ENCODE measurements around the gene ARHGEF39. TPM values are rescaled to one million over a fixed set of nuclear protein-coding genes. Genes with fewer than 3 reads are reported as not detected.
A peak's percentile ranks its signal among the peaks of the same experiment; 100 is the strongest.

The ARHGEF39 gene
- total RNA-seq, 4 donors from 2014 or later = 1.6 to 7.4 (median 5.8) TPM

GRCh38 chr9:35611230-35611797 lies 53.7 kb downstream of the ARHGEF39 start:
- in situ Hi-C loops (cut with MboI; ENCODE audit: low pct_ligation_motif_present in 1 of 4, low pct_unique_long_range_greater_than_20kb in 1 of 4, low sequenced_read_pairs in 3 of 4) (no loop called here), intact Hi-C loops (cut with DNase I; ENCODE audit: low total_unique reads) (no loop called here)
- 19 to 83% methylated on average over 1 to 8 of the region's 8 CpGs for WGBS, 2 donors (ENCODE audit: low coverage in 1 of 2)
- H3K27ac ChIP-seq = no peak overlapping the region
- H3K27me3 ChIP-seq = no peaks in the 10 kb centered on the region
- no peak overlapping the region for H3K4me3 ChIP-seq
- H3K9me3 ChIP-seq = no peaks in the 10 kb centered on the region
- peaks cover 0 to 14% (median 7%) of the 10 kb centered on the region in 4 donors for H3K36me3 ChIP-seq
- TF ChIP-seq CTCF (IDR thresholded peaks at IDR 0.05) (peak; percentile 54 to 68 (median 58)), EP300 (IDR thresholded peaks at IDR 0.05; ENCODE audit: low read depth) (no peak)
- DNase-seq = peak; percentile 45
- peaks cover 5 to 11% (median 7%) of the 10 kb centered on the region in 4 donors for H3K4me1 ChIP-seq

- H3K27me3 ChIP-seq = no peaks in the 10 kb centered on the region
- peaks cover 10 to 17% (median 12%) of the 10 kb centered on the region in 4 donors for H3K4me1 ChIP-seq
- H3K36me3 ChIP-seq = peaks cover 0 to 14% (median 7%) of the 10 kb centered on the region in 4 donors
- in situ Hi-C loops (cut with MboI; ENCODE audit: low pct_ligation_motif_present in 1 of 4, low pct_unique_long_range_greater_than_20kb in 1 of 4, low sequenced_read_pairs in 3 of 4) = no loop called here
- no peak for DNase-seq
- 86 to 89% methylated on average over 3 to 13 of the region's 13 CpGs for WGBS, 2 donors (ENCODE audit: low coverage in 1 of 2)
- no peak overlapping the region for H3K4me3 ChIP-seq
- intact Hi-C loops (cut with DNase I; ENCODE audit: low total_unique reads) = no loop called here
- no peaks in the 10 kb centered on the region for H3K9me3 ChIP-seq
- TF ChIP-seq CTCF (IDR thresholded peaks at IDR 0.05) (no peak), POLR2AphosphoS5 (IDR thresholded peaks at IDR 0.05) (no peak), EP300 (IDR thresholded peaks at IDR 0.05; ENCODE audit: low read depth) (no peak), POLR2A (IDR thresholded peaks at IDR 0.05) (no peak)
- H3K27ac ChIP-seq = no peak overlapping the region
Measured at GRCh38 chr9:35609820-35610163, 55.2 kb downstream of the ARHGEF39 start.

Small RNA genes within 50 kb of the gene (small RNA-seq; reads per million reads assigned to genes)
- 0 reads per million in 4 donors for gene RMRP
- gene RN7SL22P = 0 reads per million in 4 donors

Other genes starting within 250 kb of the ARHGEF39 start
- 10 to 100 TPM in 2 of 4 donors, 1 to 10 TPM in 2; 7.0 to 16.8 (median 12.1) TPM for gene RUSC2, start 175.1 kb downstream of the ARHGEF39 start, total RNA-seq
- 10 to 100 TPM; 11.9 to 69.2 (median 45.8) TPM for gene TESK1, start 59.9 kb downstream of the ARHGEF39 start, total RNA-seq
- gene CD72, start 46.8 kb downstream of the ARHGEF39 start, total RNA-seq = 10 to 100 TPM in 2 of 4 donors, 1 to 10 TPM in 2; 3.0 to 21.9 (median 10.9) TPM
- 1 to 10 TPM in 3 of 4 donors, not detected in 1; 1.2 to 6.7 (median 3.8) TPM for gene SIT1, start 14.3 kb downstream of the ARHGEF39 start, total RNA-seq
- gene RMRP, start 7.2 kb downstream of the ARHGEF39 start, total RNA-seq = 1,000 to 10,000 TPM; 1,115 to 7,222 (median 2,718) TPM
- gene CCDC107, start 6.9 kb downstream of the ARHGEF39 start, total RNA-seq = 10 to 100 TPM; 32.0 to 50.1 (median 37.2) TPM
- not detected for gene CA9, start 8.7 kb upstream of the ARHGEF39 start, total RNA-seq
- gene TPM2, start 24.7 kb upstream of the ARHGEF39 start, total RNA-seq = 1,000 to 10,000 TPM in 1 of 4 donors, 100 to 1,000 TPM in 3; 493 to 2,531 (median 633) TPM
- gene TLN1, start 67.0 kb upstream of the ARHGEF39 start, total RNA-seq = 100 to 1,000 TPM; 158 to 328 (median 177) TPM
- 10 to 100 TPM; 22.4 to 69.7 (median 45.5) TPM for gene CREB3, start 67.5 kb upstream of the ARHGEF39 start, total RNA-seq
- 100 to 1,000 TPM; 217 to 709 (median 255) TPM for gene GBA2, start 84.0 kb upstream of the ARHGEF39 start, total RNA-seq
- gene RGP1, start 84.1 kb upstream of the ARHGEF39 start, total RNA-seq = 10 to 100 TPM; 30.3 to 47.5 (median 43.7) TPM
- gene MSMP, start 89.1 kb upstream of the ARHGEF39 start, total RNA-seq = not detected
- 1 to 10 TPM; 1.1 to 6.8 (median 4.9) TPM for gene NPR2, start 126.4 kb upstream of the ARHGEF39 start, total RNA-seq
- gene SPAG8, start 147.1 kb upstream of the ARHGEF39 start, total RNA-seq = 1 to 10 TPM in 2 of 4 donors, under 1 TPM in 1, not detected in 1; 0.41 to 3.0 (median 1.9) TPM
- gene HINT2, start 149.8 kb upstream of the ARHGEF39 start, total RNA-seq = 10 to 100 TPM; 16.8 to 58.0 (median 38.9) TPM
- under 1 TPM in 1 of 4 donors, not detected in 3; 0.14 TPM for gene FAM221B, start 163.5 kb upstream of the ARHGEF39 start, total RNA-seq
- 10 to 100 TPM in 2 of 4 donors, 1 to 10 TPM in 2; 7.8 to 21.3 (median 9.6) TPM for gene TMEM8B, start 164.0 kb upstream of the ARHGEF39 start, total RNA-seq
- under 1 TPM in 1 of 4 donors, not detected in 3; 0.64 TPM for gene OR13J1, start 205.2 kb upstream of the ARHGEF39 start, total RNA-seq
- gene HRCT1, start 241.0 kb upstream of the ARHGEF39 start, total RNA-seq = 10 to 100 TPM; 23.9 to 60.2 (median 34.3) TPM
- gene SPAAR, start 244.3 kb upstream of the ARHGEF39 start, total RNA-seq = 1 to 10 TPM in 1 of 4 donors, under 1 TPM in 1, not detected in 2; 0.68 to 2.5 TPM